GM12864 (cell line): ENCODE results near the gene CACNA1G.

Experiments
- DNase-seq: peaks from one replicate; pipeline ENCODE4 v3.0.0-alpha.2; 2011; ENCODE audit warnings: low read depth
- H3K4me3 ChIP-seq: 2 replicates; pipeline ENCODE4 v1.5.1; 2011; ENCODE audit warnings: mild to moderate bottlenecking, low read depth, low read length, control low read depth
- CTCF ChIP-seq: IDR thresholded peaks from 2 replicates; pipeline ENCODE4 v1.5.1; 2011; ENCODE audit warnings: low read depth, mild to moderate bottlenecking, moderate library complexity, low read length, control low read depth, inconsistent platforms; ENCODE audit errors: missing control alignments

CACNA1G gene

GRCh38 chr17:50560931-50561745, 623 bp downstream of the CACNA1G start:
- TF ChIP-seq CTCF = no peak
- no peak for DNase-seq
- H3K4me3 ChIP-seq = peak overlapping the region; percentile 46

GRCh38 chr17:50561746-50562141, 1.2 kb downstream of the CACNA1G start:
- no peak overlapping the region for H3K4me3 ChIP-seq
- TF ChIP-seq CTCF = no peak
- no peak for DNase-seq

- no peak overlapping the region for H3K4me3 ChIP-seq
- TF ChIP-seq CTCF = no peak
- DNase-seq = no peak
Observed at GRCh38 chr17:50562242-50563091, 2.0 kb downstream of the CACNA1G start.

GRCh38 chr17:50563092-50563511, 2.6 kb downstream of the CACNA1G start:
- peak; percentile 11 for TF ChIP-seq CTCF
- DNase-seq = no peak
- no peak overlapping the region for H3K4me3 ChIP-seq

- no peak for DNase-seq
- TF ChIP-seq CTCF = no peak
- no peak overlapping the region for H3K4me3 ChIP-seq
Observed at GRCh38 chr17:50564916-50565315, 4.4 kb downstream of the CACNA1G start.

GRCh38 chr17:50565402-50566350, 5.2 kb downstream of the CACNA1G start:
- no peak for TF ChIP-seq CTCF
- no peak overlapping the region for H3K4me3 ChIP-seq
- DNase-seq = no peak
